B cell (primary cell): ENCODE results near the gene DRD3.

ENCODE experiments used
- EZH2 ChIP-seq: IDR thresholded peaks from 2 replicates; pipeline ENCODE4 v1.6.1; 2012; ENCODE audit warnings: borderline replicate concordance, low read depth, mild to moderate bottlenecking, moderate library complexity, low read length; ENCODE audit not compliant: insufficient read depth, poor library complexity, severe bottlenecking
- TF ChIP-seq, protein P1 (sequence below): fragments of 200-600 bp; IDR thresholded peaks from one replicate; pipeline ENCODE4 v1.8.0; 2022; ENCODE audit warnings: antibody characterized with exemption, mild to moderate bottlenecking

GRCh38 chr3:114132500-114132899 lies 46.4 kb downstream of the DRD3 start:
- TF ChIP-seq, protein P1, sequence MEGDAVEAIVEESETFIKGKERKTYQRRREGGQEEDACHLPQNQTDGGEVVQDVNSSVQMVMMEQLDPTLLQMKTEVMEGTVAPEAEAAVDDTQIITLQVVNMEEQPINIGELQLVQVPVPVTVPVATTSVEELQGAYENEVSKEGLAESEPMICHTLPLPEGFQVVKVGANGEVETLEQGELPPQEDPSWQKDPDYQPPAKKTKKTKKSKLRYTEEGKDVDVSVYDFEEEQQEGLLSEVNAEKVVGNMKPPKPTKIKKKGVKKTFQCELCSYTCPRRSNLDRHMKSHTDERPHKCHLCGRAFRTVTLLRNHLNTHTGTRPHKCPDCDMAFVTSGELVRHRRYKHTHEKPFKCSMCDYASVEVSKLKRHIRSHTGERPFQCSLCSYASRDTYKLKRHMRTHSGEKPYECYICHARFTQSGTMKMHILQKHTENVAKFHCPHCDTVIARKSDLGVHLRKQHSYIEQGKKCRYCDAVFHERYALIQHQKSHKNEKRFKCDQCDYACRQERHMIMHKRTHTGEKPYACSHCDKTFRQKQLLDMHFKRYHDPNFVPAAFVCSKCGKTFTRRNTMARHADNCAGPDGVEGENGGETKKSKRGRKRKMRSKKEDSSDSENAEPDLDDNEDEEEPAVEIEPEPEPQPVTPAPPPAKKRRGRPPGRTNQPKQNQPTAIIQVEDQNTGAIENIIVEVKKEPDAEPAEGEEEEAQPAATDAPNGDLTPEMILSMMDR = no peak
- no peak for TF ChIP-seq EZH2
